NCI-H1694 treated with DMSO at 0.1 percent for 48 hours (cell line): ENCODE results near the gene HIC1.
A peak's percentile ranks its signal among the peaks of the same experiment; 100 is the strongest.

Experiments
- DNase-seq: peaks from one replicate; lab custom pipeline; 2025; lab: John Stamatoyannopoulos, UW

Gene HIC1

GRCh38 chr17:2076087-2076984 is 21.4 kb downstream of the HIC1 start:
- DNase-seq: peak; percentile 40

GRCh38 chr17:2077040-2077439 is 22.1 kb downstream of the HIC1 start:
- DNase-seq: no peak

- no peak for DNase-seq
Measured at GRCh38 chr17:2081564-2081963, 26.7 kb downstream of the HIC1 start.

- DNase-seq: no peak
Measured at GRCh38 chr17:2082003-2082781, 27.3 kb downstream of the HIC1 start.

GRCh38 chr17:2083613-2084035 is 28.7 kb downstream of the HIC1 start:
- no peak for DNase-seq

- no peak for DNase-seq
Measured at GRCh38 chr17:2084036-2084765, 29.3 kb downstream of the HIC1 start.

- DNase-seq: no peak
Measured at GRCh38 chr17:2084766-2085647, 30.1 kb downstream of the HIC1 start.

GRCh38 chr17:2085648-2085949 is 30.7 kb downstream of the HIC1 start:
- no peak for DNase-seq

- no peak for DNase-seq
Measured at GRCh38 chr17:2086306-2086705, 31.4 kb downstream of the HIC1 start.

GRCh38 chr17:2087597-2088211 is 32.8 kb downstream of the HIC1 start:
- DNase-seq: no peak

GRCh38 chr17:2089021-2089422 is 34.1 kb downstream of the HIC1 start:
- DNase-seq: no peak

- DNase-seq: no peak
Measured at GRCh38 chr17:2090210-2090641, 35.3 kb downstream of the HIC1 start.

GRCh38 chr17:2090804-2091534 is 36.1 kb downstream of the HIC1 start:
- DNase-seq: no peak

GRCh38 chr17:2092253-2092652 is 37.4 kb downstream of the HIC1 start:
- DNase-seq: no peak

- DNase-seq: no peak
Measured at GRCh38 chr17:2093349-2093748, 38.4 kb downstream of the HIC1 start.

GRCh38 chr17:2094891-2095535 is 40.1 kb downstream of the HIC1 start:
- DNase-seq: peak; percentile 89

- no peak for DNase-seq
Measured at GRCh38 chr17:2095536-2095910, 40.6 kb downstream of the HIC1 start.

GRCh38 chr17:2101448-2102257 is 46.8 kb downstream of the HIC1 start:
- no peak for DNase-seq
